GM12892 (cell line): Measurements from ENCODE around the gene SNRNP70.

Experiments used
- POLR2A ChIP-seq: IDR thresholded peaks from 2 replicates; pipeline ENCODE4 v1.6.1; 2011; ENCODE audit warnings: low read depth, low read length, control low read depth
- POLR2AphosphoS5 ChIP-seq: IDR thresholded peaks from 2 replicates; pipeline ENCODE4 v1.6.1; 2011; ENCODE audit warnings: low read depth, low read length, control low read depth
- TAF1 ChIP-seq: IDR thresholded peaks from 2 replicates; pipeline ENCODE4 v1.6.1; 2011; ENCODE audit warnings: low read depth, mild to moderate bottlenecking, control low read depth, low read length, borderline replicate concordance

- TF ChIP-seq POLR2AphosphoS5 (no peak), TAF1 (no peak), POLR2A (no peak)
Observed at GRCh38 chr19:49133621-49134454, 48.6 kb downstream of the SNRNP70 start.
